GM21737 (cell line): ENCODE results near the gene ZMAT5.
A peak's percentile ranks its signal among the peaks of the same experiment; 100 is the strongest.

Experiments used
- ATAC-seq: cut with Tn5 transposase; IDR thresholded peaks from one replicate; pipeline ENCODE4 v1.9.1; 2021; ENCODE audit warnings: mild to moderate bottlenecking, moderate library complexity; ENCODE audit not compliant: unreplicated experiment

The ZMAT5 gene

GRCh38 chr22:29766632-29767170, at the start of gene ZMAT5:
TSS of gene ZMAT5 (minus strand) at chr22:29767007. CDS start at chr22:29748544, 18,463 bp downstream.
- peak; percentile 89 for ATAC-seq

GRCh38 chr22:29816539-29816938, 49.7 kb upstream of the ZMAT5 start:
- ATAC-seq = no peak

GRCh38 chr22:29816128-29816527, 49.3 kb upstream of the ZMAT5 start:
- no peak for ATAC-seq

GRCh38 chr22:29815580-29815979, 48.8 kb upstream of the ZMAT5 start:
- ATAC-seq = no peak

GRCh38 chr22:29814003-29814402, 47.2 kb upstream of the ZMAT5 start:
- no peak for ATAC-seq

- ATAC-seq = no peak
Observed at GRCh38 chr22:29813563-29813962, 46.8 kb upstream of the ZMAT5 start.

- ATAC-seq = no peak
Observed at GRCh38 chr22:29813126-29813525, 46.3 kb upstream of the ZMAT5 start.

- no peak for ATAC-seq
Observed at GRCh38 chr22:29811377-29811776, 44.6 kb upstream of the ZMAT5 start.

GRCh38 chr22:29810216-29810615, 43.4 kb upstream of the ZMAT5 start:
- no peak for ATAC-seq

- ATAC-seq = no peak
Observed at GRCh38 chr22:29806196-29806595, 39.4 kb upstream of the ZMAT5 start.

- no peak for ATAC-seq
Observed at GRCh38 chr22:29804985-29805384, 38.2 kb upstream of the ZMAT5 start.

GRCh38 chr22:29803190-29803589, 36.4 kb upstream of the ZMAT5 start:
- ATAC-seq = no peak

- no peak for ATAC-seq
Observed at GRCh38 chr22:29801796-29802195, 35.0 kb upstream of the ZMAT5 start.

GRCh38 chr22:29801153-29801552, 34.3 kb upstream of the ZMAT5 start:
- no peak for ATAC-seq

- no peak for ATAC-seq
Observed at GRCh38 chr22:29799217-29799680, 32.4 kb upstream of the ZMAT5 start.

- no peak for ATAC-seq
Observed at GRCh38 chr22:29798801-29799200, 32.0 kb upstream of the ZMAT5 start.

GRCh38 chr22:29798318-29798717, 31.5 kb upstream of the ZMAT5 start:
- no peak for ATAC-seq

GRCh38 chr22:29797351-29797750, 30.5 kb upstream of the ZMAT5 start:
- no peak for ATAC-seq

- no peak for ATAC-seq
Observed at GRCh38 chr22:29795663-29796062, 28.9 kb upstream of the ZMAT5 start.

GRCh38 chr22:29793396-29793795, 26.6 kb upstream of the ZMAT5 start:
- ATAC-seq = no peak

GRCh38 chr22:29790061-29790460, 23.3 kb upstream of the ZMAT5 start:
- no peak for ATAC-seq

GRCh38 chr22:29788339-29789279, 21.8 kb upstream of the ZMAT5 start:
- ATAC-seq = no peak
